ENCODE measurements around the gene EEF2KMT. TPM values are rescaled to one million over a fixed set of nuclear protein-coding genes. Genes with fewer than 3 reads are reported as not detected.
"Not testable (repeated sequence)": the region's sequence is repeated elsewhere in the genome, so short reads cannot be mapped to it uniquely, and the experiment has no call there.

The EEF2KMT gene
- total and polyA plus RNA-seq, 2 of the 13 experiments (the other 11 are each of a cell fraction or from before 2014, with no cell fraction given): 10.7 to 26.9 TPM

DNA sequence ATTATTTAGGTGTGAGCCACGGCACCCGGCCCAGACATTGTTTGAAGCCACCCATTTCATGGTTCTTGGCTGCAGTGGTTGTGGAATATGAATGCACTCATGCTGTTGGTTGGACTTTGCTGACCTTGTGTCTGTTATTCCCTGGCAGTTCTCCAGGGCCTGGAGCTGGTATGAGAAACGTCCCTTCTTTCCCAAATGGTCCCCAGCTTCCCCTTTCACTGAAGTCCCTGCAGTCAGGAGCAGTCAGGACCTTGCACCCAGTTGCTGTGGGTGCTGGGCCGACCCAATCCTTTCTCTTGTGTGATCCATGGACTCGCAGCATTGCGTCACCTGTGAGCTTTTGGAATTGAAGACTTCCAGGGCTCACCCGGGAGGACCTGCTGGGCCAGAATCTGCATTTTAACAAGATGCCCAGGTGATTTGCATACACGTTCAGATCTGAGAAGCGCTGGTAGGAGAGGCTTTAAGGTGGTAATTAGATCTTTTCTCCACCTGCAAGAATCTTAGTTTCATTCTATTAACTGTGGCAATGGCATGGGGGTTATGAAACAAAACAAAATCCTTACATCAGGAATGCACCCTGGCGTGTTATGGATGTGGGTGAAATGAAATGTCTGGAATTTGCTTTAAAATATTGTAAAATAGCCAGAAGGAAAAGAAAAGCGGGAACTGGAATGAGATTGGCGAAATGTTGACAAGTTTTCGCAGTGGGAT, 37.3 kb upstream of the EEF2KMT start (continued):
- TF ChIP-seq, protein P1, sequence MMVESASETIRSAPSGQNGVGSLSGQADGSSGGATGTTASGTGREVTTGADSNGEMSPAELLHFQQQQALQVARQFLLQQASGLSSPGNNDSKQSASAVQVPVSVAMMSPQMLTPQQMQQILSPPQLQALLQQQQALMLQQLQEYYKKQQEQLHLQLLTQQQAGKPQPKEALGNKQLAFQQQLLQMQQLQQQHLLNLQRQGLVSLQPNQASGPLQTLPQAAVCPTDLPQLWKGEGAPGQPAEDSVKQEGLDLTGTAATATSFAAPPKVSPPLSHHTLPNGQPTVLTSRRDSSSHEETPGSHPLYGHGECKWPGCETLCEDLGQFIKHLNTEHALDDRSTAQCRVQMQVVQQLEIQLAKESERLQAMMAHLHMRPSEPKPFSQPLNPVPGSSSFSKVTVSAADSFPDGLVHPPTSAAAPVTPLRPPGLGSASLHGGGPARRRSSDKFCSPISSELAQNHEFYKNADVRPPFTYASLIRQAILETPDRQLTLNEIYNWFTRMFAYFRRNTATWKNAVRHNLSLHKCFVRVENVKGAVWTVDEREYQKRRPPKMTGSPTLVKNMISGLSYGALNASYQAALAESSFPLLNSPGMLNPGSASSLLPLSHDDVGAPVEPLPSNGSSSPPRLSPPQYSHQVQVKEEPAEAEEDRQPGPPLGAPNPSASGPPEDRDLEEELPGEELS (CRISPR knock-in tag; IDR thresholded peaks at IDR 0.05): peak; percentile 77; the same call in 1 of the 2 replicates
- TF ChIP-seq, protein P2, sequence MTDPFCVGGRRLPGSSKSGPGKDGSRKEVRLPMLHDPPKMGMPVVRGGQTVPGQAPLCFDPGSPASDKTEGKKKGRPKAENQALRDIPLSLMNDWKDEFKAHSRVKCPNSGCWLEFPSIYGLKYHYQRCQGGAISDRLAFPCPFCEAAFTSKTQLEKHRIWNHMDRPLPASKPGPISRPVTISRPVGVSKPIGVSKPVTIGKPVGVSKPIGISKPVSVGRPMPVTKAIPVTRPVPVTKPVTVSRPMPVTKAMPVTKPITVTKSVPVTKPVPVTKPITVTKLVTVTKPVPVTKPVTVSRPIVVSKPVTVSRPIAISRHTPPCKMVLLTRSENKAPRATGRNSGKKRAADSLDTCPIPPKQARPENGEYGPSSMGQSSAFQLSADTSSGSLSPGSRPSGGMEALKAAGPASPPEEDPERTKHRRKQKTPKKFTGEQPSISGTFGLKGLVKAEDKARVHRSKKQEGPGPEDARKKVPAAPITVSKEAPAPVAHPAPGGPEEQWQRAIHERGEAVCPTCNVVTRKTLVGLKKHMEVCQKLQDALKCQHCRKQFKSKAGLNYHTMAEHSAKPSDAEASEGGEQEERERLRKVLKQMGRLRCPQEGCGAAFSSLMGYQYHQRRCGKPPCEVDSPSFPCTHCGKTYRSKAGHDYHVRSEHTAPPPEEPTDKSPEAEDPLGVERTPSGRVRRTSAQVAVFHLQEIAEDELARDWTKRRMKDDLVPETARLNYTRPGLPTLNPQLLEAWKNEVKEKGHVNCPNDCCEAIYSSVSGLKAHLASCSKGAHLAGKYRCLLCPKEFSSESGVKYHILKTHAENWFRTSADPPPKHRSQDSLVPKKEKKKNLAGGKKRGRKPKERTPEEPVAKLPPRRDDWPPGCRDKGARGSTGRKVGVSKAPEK (CRISPR knock-in tag; IDR thresholded peaks at IDR 0.05; ENCODE audit: borderline replicate concordance): peak; percentile 97; the same call in 1 of the 2 replicates
- TF ChIP-seq CBX5 (CRISPR knock-in tag; IDR thresholded peaks at IDR 0.05; ENCODE audit: borderline replicate concordance): peak; percentile 91; the same call in 1 of the 2 replicates
- peak; percentile 79 for TF ChIP-seq ZNF263 (CRISPR knock-in tag; IDR thresholded peaks at IDR 0.05)
- TF ChIP-seq GABPB1 (CRISPR knock-in tag; IDR thresholded peaks at IDR 0.05): 0 out of 2 replicates have a peak, but pooled peaks have one; percentile 49
- peak; percentile 94 for TF ChIP-seq TRIM24 (CRISPR knock-in tag; IDR thresholded peaks at IDR 0.05)
- TF ChIP-seq TOPORS (CRISPR knock-in tag; IDR thresholded peaks at IDR 0.05): peak; percentile 70; the same call in 1 of the 2 replicates
- TF ChIP-seq ZNF792 (CRISPR knock-in tag; IDR thresholded peaks at IDR 0.05): peak; percentile 75; the same call in 1 of the 2 replicates
- TF ChIP-seq, protein P3, sequence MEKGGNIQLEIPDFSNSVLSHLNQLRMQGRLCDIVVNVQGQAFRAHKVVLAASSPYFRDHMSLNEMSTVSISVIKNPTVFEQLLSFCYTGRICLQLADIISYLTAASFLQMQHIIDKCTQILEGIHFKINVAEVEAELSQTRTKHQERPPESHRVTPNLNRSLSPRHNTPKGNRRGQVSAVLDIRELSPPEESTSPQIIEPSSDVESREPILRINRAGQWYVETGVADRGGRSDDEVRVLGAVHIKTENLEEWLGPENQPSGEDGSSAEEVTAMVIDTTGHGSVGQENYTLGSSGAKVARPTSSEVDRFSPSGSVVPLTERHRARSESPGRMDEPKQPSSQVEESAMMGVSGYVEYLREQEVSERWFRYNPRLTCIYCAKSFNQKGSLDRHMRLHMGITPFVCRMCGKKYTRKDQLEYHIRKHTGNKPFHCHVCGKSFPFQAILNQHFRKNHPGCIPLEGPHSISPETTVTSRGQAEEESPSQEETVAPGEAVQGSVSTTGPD (CRISPR knock-in tag; IDR thresholded peaks at IDR 0.05): peak; percentile 62; the same call in 1 of the 2 replicates
- TF ChIP-seq, protein P4, sequence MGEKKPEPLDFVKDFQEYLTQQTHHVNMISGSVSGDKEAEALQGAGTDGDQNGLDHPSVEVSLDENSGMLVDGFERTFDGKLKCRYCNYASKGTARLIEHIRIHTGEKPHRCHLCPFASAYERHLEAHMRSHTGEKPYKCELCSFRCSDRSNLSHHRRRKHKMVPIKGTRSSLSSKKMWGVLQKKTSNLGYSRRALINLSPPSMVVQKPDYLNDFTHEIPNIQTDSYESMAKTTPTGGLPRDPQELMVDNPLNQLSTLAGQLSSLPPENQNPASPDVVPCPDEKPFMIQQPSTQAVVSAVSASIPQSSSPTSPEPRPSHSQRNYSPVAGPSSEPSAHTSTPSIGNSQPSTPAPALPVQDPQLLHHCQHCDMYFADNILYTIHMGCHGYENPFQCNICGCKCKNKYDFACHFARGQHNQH (CRISPR knock-in tag; IDR thresholded peaks at IDR 0.05): peak; percentile 80; the same call in 1 of the 2 replicates
- peak; percentile 34 for TF ChIP-seq ASH2L (IDR thresholded peaks at IDR 0.05; ENCODE audit: insufficient read length, low read depth, low read length)
- TF ChIP-seq ELF3 (CRISPR knock-in tag; IDR thresholded peaks at IDR 0.05): peak; percentile 85
- peak; percentile 60 for TF ChIP-seq KMT2A (CRISPR knock-in tag; IDR thresholded peaks at IDR 0.05)
- TF ChIP-seq, protein P5, sequence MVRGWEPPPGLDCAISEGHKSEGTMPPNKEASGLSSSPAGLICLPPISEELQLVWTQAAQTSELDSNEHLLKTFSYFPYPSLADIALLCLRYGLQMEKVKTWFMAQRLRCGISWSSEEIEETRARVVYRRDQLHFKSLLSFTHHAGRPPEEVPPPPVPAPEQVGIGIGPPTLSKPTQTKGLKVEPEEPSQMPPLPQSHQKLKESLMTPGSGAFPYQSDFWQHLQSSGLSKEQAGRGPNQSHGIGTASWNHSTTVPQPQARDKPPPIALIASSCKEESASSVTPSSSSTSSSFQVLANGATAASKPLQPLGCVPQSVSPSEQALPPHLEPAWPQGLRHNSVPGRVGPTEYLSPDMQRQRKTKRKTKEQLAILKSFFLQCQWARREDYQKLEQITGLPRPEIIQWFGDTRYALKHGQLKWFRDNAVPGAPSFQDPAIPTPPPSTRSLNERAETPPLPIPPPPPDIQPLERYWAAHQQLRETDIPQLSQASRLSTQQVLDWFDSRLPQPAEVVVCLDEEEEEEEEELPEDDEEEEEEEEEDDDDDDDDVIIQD (CRISPR knock-in tag; IDR thresholded peaks at IDR 0.05; ENCODE audit: low read depth): peak; percentile 81; the same call in 1 of the 2 replicates
- TF ChIP-seq CBX2 (IDR thresholded peaks at IDR 0.05; ENCODE audit: low read depth, low read length): not testable (repeated sequence)
- TF ChIP-seq CBX2 (CRISPR knock-in tag; IDR thresholded peaks at IDR 0.05; ENCODE audit: low read depth): 0 out of 2 replicates have a peak, but pooled peaks have one; percentile 22
- TF ChIP-seq, protein P6, sequence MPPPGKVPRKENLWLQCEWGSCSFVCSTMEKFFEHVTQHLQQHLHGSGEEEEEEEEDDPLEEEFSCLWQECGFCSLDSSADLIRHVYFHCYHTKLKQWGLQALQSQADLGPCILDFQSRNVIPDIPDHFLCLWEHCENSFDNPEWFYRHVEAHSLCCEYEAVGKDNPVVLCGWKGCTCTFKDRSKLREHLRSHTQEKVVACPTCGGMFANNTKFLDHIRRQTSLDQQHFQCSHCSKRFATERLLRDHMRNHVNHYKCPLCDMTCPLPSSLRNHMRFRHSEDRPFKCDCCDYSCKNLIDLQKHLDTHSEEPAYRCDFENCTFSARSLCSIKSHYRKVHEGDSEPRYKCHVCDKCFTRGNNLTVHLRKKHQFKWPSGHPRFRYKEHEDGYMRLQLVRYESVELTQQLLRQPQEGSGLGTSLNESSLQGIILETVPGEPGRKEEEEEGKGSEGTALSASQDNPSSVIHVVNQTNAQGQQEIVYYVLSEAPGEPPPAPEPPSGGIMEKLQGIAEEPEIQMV (CRISPR knock-in tag; IDR thresholded peaks at IDR 0.05; ENCODE audit: low read depth): peak; percentile 75
